Endothelial cell of umbilical vein (primary cell): ENCODE data around the gene PPP1R3F. TPM values are rescaled to one million over a fixed set of nuclear protein-coding genes. Genes with fewer than 3 reads are reported as not detected.

Experiments
- BruUV-seq: library from RNA; stranded (reverse); fragments of 400-500 nt; replicated peaks from 2 replicates; lab custom pipeline; 2021; lab: Mats Ljungman, UMichigan
- CTCF ChIA-PET: fragments of 300-600, 350-600 bp; sonication (Branson Sonifier 250); formaldehyde crosslinking; loops from one replicate; lab custom pipeline; 2021; ENCODE audit warnings: antibody characterized with exemption, inconsistent platforms; lab: Charles Lee
- POLR2A ChIA-PET: fragments of 300-600, 350-600 bp; sonication (Branson Sonifier 250); formaldehyde crosslinking; loops from one replicate; lab custom pipeline; 2021; ENCODE audit warnings: antibody characterized with exemption, inconsistent platforms; lab: Charles Lee
- DNase-seq: peaks from one replicate; pipeline ENCODE4 v3.0.0-alpha.2; 2011; ENCODE audit warnings: low read depth, low spot score
- FAIRE-seq: peaks from 2 replicates; lab custom pipeline; 2011; peaks lifted over from hg19 to GRCh38; lab: Jason Lieb, UNC
- H2AFZ ChIP-seq: 2 replicates; pipeline ENCODE4 v1.6.0; 2012; ENCODE audit warnings: low read depth, low read length, control low read depth, inconsistent platforms
- H3K27ac ChIP-seq: 2 replicates; pipeline ENCODE4 v1.5.1; 2011; ENCODE audit warnings: low read depth, mild to moderate bottlenecking, control low read depth, low read length, moderate library complexity; ENCODE audit not compliant: insufficient read depth
- H3K27me3 ChIP-seq, 2 experiments: 2 replicates each; pipeline versions ENCODE4 v1.6.0 to v1.6.1; 2011; ENCODE audit warnings: low read length in 2 of 2, mixed read lengths in 1 of 2; ENCODE audit not compliant: control insufficient read depth in 2 of 2, insufficient read depth in 2 of 2
- H3K36me3 ChIP-seq, 2 experiments: 2 replicates in 1 of 2; 3 replicates in 1 of 2; pipeline ENCODE4 v1.5.1; 2011; ENCODE audit warnings: low read length in 2 of 2, mild to moderate bottlenecking in 1 of 2, moderate library complexity in 1 of 2; ENCODE audit not compliant: control insufficient read depth in 2 of 2, insufficient read depth in 2 of 2; ENCODE audit errors: extremely low read depth in 1 of 2
- H3K4me1 ChIP-seq: 3 replicates; pipeline ENCODE4 v1.5.1; 2011; ENCODE audit warnings: mild to moderate bottlenecking, low read length; ENCODE audit not compliant: control insufficient read depth, insufficient read depth; ENCODE audit errors: extremely low read depth
- H3K4me2 ChIP-seq: 2 replicates; pipeline ENCODE4 v1.6.1; 2011; ENCODE audit warnings: low read length, control low read depth, mixed read lengths; ENCODE audit not compliant: insufficient read depth
- H3K4me3 ChIP-seq, 3 experiments: fragments of 200-600 bp in 1 of 3; sonication (generic), shearing (Covaris generic) in 1 of 3; replicated peaks in 1 of 3; 2 replicates each; pipeline ENCODE4 v1.5.1; 2011 to 2016; ENCODE audit warnings: control low read depth in 3 of 3, low read length in 3 of 3, mild to moderate bottlenecking in 2 of 3, inconsistent platforms in 1 of 3, low read depth in 1 of 3, moderate library complexity in 1 of 3; ENCODE audit not compliant: insufficient read depth in 1 of 3
- H3K79me2 ChIP-seq: 2 replicates; pipeline ENCODE4 v1.6.0; 2012; ENCODE audit warnings: low read length, inconsistent platforms; ENCODE audit not compliant: control insufficient read depth, insufficient read depth
- H3K9ac ChIP-seq: replicated peaks from 2 replicates; pipeline ENCODE3; 2011; ENCODE audit warnings: low read length, control low read depth; ENCODE audit not compliant: insufficient read depth; ENCODE audit errors: extremely low read depth
- H3K9me1 ChIP-seq: replicated peaks from 3 replicates; pipeline ENCODE4 v1.6.0; 2011; ENCODE audit warnings: mild to moderate bottlenecking, low read length; ENCODE audit not compliant: control insufficient read depth, insufficient read depth; ENCODE audit errors: extremely low read depth
- H3K9me3 ChIP-seq: replicated peaks from 2 replicates; pipeline ENCODE4 v1.5.1; 2012; ENCODE audit warnings: low read length, inconsistent platforms; ENCODE audit not compliant: control insufficient read depth, insufficient read depth
- H4K20me1 ChIP-seq: replicated peaks from 2 replicates; pipeline ENCODE3; 2011; ENCODE audit warnings: mild to moderate bottlenecking, low read length; ENCODE audit not compliant: control insufficient read depth, insufficient read depth; ENCODE audit errors: extremely low read depth
- CTCF ChIP-seq, 2 donors: IDR thresholded peaks; 1 replicate in 1 of 2; 2 replicates in 1 of 2; pipeline ENCODE4 v1.5.1; 2011; ENCODE audit warnings: low read length in 2 of 2, mild to moderate bottlenecking in 2 of 2, moderate library complexity in 2 of 2, control low read depth in 1 of 2, inconsistent platforms in 1 of 2, low read depth in 1 of 2; ENCODE audit not compliant: insufficient read depth in 1 of 2; ENCODE audit errors: extremely low read depth in 1 of 2
- EZH2 ChIP-seq: IDR thresholded peaks from 2 replicates; pipeline ENCODE4 v1.6.1; 2012; ENCODE audit warnings: borderline replicate concordance, low read depth, mild to moderate bottlenecking, moderate library complexity, low read length, inconsistent platforms; ENCODE audit not compliant: severe bottlenecking
- FOS ChIP-seq: IDR thresholded peaks from 2 replicates; pipeline ENCODE4 v1.6.1; 2011; ENCODE audit warnings: mild to moderate bottlenecking, low read length, moderate library complexity, borderline replicate concordance; ENCODE audit not compliant: insufficient read depth
- GATA2 ChIP-seq: IDR thresholded peaks from 2 replicates; pipeline ENCODE4 v1.7.0; 2011; ENCODE audit warnings: low read depth, mild to moderate bottlenecking, moderate library complexity, mixed read lengths, low read length; ENCODE audit not compliant: insufficient read length, insufficient read depth
- JUN ChIP-seq: IDR thresholded peaks from 2 replicates; pipeline ENCODE4 v1.6.1; 2011; ENCODE audit warnings: borderline replicate concordance, low read depth; ENCODE audit not compliant: insufficient read length, insufficient read depth
- MYC ChIP-seq: IDR thresholded peaks from one replicate; pipeline ENCODE4 v1.6.1; 2011; ENCODE audit warnings: mild to moderate bottlenecking, low read depth, low read length
- POLR2A ChIP-seq: IDR thresholded peaks from 2 replicates; pipeline ENCODE4 v1.6.1; 2012; ENCODE audit warnings: low read depth, mild to moderate bottlenecking, control low read depth, low read length
- POLR2AphosphoS5 ChIP-seq: IDR thresholded peaks from 2 replicates; pipeline ENCODE4 v1.6.1; 2012; ENCODE audit warnings: low read depth, mild to moderate bottlenecking, control low read depth, low read length, moderate library complexity; ENCODE audit not compliant: insufficient read depth
- dilution Hi-C: fragments of 300-500 bp; cut with MboI; formaldehyde crosslinking; loops from one replicate; pipeline ENCODE4 v1.15.0; 2019; ENCODE audit warnings: low sequenced_read_pairs; ENCODE audit not compliant: extremely low pct_ligation_motif_present
- intact Hi-C: fragments of 100-400 bp; cut with micrococcal nuclease; formaldehyde crosslinking; loops from one replicate; pipeline ENCODE4 v1.10.0; 2022
- polyA plus RNA-seq, 4 experiments: library from polyadenylated mRNA; depleted of rRNA in 3 of 4; stranded (reverse) in 3 of 4; unstranded in 1 of 4; fragments of >200 nt; gene quantifications; 2 replicates each; pipeline versions ENCODE4 v1.2.1 to v1.2.3, GENCODE V29; 2011 to 2012; ENCODE audit warnings: missing spikeins in 1 of 4
- total RNA-seq: library from RNA; stranded (reverse); gene quantifications from 2 replicates; pipeline ENCODE4 v1.2.3, GENCODE V29; 2021
- TF ChIP-seq, protein P1 (sequence below): IDR thresholded peaks from 2 replicates; pipeline ENCODE4 v1.6.1; 2011; ENCODE audit not compliant: insufficient read depth, insufficient read length

The PPP1R3F gene
- total and polyA plus RNA-seq, 2 donors (not counting 3 experiments of a cell fraction or from before 2014, with no cell fraction given), result 1.5 to 2.5 TPM

DNA sequence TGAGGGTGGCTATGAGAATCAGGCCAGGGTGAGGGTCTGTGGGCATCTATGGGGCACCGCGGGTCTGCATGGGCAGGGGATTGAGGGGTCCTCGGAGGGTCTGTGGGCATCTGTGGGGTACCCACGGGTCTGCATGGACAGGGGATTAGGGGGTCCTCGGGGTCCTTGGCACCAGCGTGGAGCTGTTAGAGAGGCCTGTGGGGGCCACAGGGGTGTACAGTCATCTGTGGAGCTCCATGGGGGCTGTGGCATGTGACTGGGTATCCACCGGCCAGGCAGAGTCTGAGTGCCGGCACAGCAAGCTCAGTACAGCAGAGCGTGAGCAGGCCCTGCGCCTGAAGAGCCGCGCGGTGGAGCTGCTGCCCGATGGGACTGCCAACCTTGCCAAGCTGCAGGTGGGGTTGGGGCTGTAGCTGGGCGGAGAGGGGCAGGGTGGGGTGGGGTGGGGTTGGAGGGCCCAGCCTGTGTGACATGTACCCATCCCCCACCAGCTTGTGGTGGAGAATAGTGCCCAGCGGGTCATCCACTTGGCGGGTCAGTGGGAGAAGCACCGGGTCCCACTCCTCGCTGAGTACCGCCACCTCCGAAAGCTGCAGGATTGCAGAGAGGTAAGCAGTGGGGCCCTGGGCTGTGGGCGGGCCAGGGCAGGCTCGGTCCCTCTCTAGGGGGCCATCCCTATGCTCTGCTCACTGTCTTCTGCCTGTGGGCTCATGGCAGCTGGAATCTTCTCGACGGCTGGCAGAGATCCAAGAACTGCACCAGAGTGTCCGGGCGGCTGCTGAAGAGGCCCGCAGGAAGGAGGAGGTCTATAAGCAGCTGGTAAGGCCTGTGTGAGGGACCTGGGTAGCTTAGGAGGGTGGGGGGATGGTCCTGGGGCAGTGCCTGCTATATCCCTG, 21.4 kb upstream of the PPP1R3F start:
- H4K20me1 ChIP-seq, result no peaks in the 10 kb centered on the region
- H3K79me2 ChIP-seq, result no peaks in the 10 kb centered on the region
- no peak overlapping the region for H3K4me2 ChIP-seq
- H3K27me3 ChIP-seq, result no peaks in the 10 kb centered on the region
- no TSS peak for BruUV-seq
- no peaks in the 10 kb centered on the region for H3K9me3 ChIP-seq
- intact Hi-C loops, result no loop called here
- DNase-seq, result no peak
- H3K4me1 ChIP-seq, result no peaks in the 10 kb centered on the region
- H3K9me1 ChIP-seq, result no peaks in the 10 kb centered on the region
- ChIA-PET CTCF (no interaction called here), POLR2A (interaction anchor here (0.6 kb wide), 1 partner anchor 8 kb away, joined by 3 read pairs; no protein-coding TSS in a partner anchor)
- peaks cover 0 to 9% of the 10 kb centered on the region in 2 experiments for H3K36me3 ChIP-seq
- dilution Hi-C loops, result no loop called here
- H3K9ac ChIP-seq, result no peak overlapping the region
- no peak overlapping the region for H3K4me3 ChIP-seq
- no peak for FAIRE-seq
- no peak overlapping the region for H3K27ac ChIP-seq
- H2AFZ ChIP-seq, result no peak overlapping the region
- TF ChIP-seq EZH2, result no peak
- TF ChIP-seq FOS, result no peak
- TF ChIP-seq GATA2, result no peak
- TF ChIP-seq, protein P1, sequence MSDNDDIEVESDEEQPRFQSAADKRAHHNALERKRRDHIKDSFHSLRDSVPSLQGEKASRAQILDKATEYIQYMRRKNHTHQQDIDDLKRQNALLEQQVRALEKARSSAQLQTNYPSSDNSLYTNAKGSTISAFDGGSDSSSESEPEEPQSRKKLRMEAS, result no peak
- TF ChIP-seq JUN, result no peak
- no peak for TF ChIP-seq POLR2AphosphoS5
- TF ChIP-seq MYC, result no peak
- no peak for TF ChIP-seq CTCF (IDR thresholded peaks at IDR 0.05; ENCODE audit: extremely low read depth in 1 of 2, insufficient read depth in 1 of 2, low read depth in 1 of 2, low read length in 2 of 2)
- TF ChIP-seq POLR2A, result no peak
